Measurements from ENCODE around the gene ABCC4. TPM values are rescaled to one million over a fixed set of nuclear protein-coding genes. Genes with fewer than 3 reads are reported as not detected.

Gene ABCC4
- total RNA-seq, 1 donor = 21.4 TPM

GRCh38 chr13:95027638-95028037 is 273.6 kb downstream of the ABCC4 start:
- no peak for DNase-seq (ENCODE audit: low read depth)
- no peak overlapping the region for H3K4me3 ChIP-seq (ENCODE audit: low read depth, low read length)
- TF ChIP-seq CTCF (IDR thresholded peaks at IDR 0.05; ENCODE audit: insufficient read depth, low read length) = no peak

- H3K4me3 ChIP-seq (ENCODE audit: low read depth, low read length) = no peak overlapping the region
- no peak for DNase-seq (ENCODE audit: low read depth)
- no peak for TF ChIP-seq CTCF (IDR thresholded peaks at IDR 0.05; ENCODE audit: insufficient read depth, low read length)
Measured at GRCh38 chr13:95025116-95025515, 276.1 kb downstream of the ABCC4 start.

GRCh38 chr13:95023405-95023804 is 277.8 kb downstream of the ABCC4 start:
- no peak for TF ChIP-seq CTCF (IDR thresholded peaks at IDR 0.05; ENCODE audit: insufficient read depth, low read length)
- H3K4me3 ChIP-seq (ENCODE audit: low read depth, low read length) = no peak overlapping the region
- no peak for DNase-seq (ENCODE audit: low read depth)

GRCh38 chr13:95020298-95020987 is 280.8 kb downstream of the ABCC4 start:
- no peak overlapping the region for H3K4me3 ChIP-seq (ENCODE audit: low read depth, low read length)
- TF ChIP-seq CTCF (IDR thresholded peaks at IDR 0.05; ENCODE audit: insufficient read depth, low read length) = no peak
- peak; percentile 11 for DNase-seq (ENCODE audit: low read depth)

GRCh38 chr13:95019886-95020285 is 281.4 kb downstream of the ABCC4 start:
- no peak for TF ChIP-seq CTCF (IDR thresholded peaks at IDR 0.05; ENCODE audit: insufficient read depth, low read length)
- H3K4me3 ChIP-seq (ENCODE audit: low read depth, low read length) = no peak overlapping the region
- no peak for DNase-seq (ENCODE audit: low read depth)

- H3K4me3 ChIP-seq (ENCODE audit: low read depth, low read length) = no peak overlapping the region
- no peak for DNase-seq (ENCODE audit: low read depth)
- TF ChIP-seq CTCF (IDR thresholded peaks at IDR 0.05; ENCODE audit: insufficient read depth, low read length) = no peak
Measured at GRCh38 chr13:95007322-95007721, 293.9 kb downstream of the ABCC4 start.

- H3K4me3 ChIP-seq (ENCODE audit: low read depth, low read length) = no peak overlapping the region
- no peak for TF ChIP-seq CTCF (IDR thresholded peaks at IDR 0.05; ENCODE audit: insufficient read depth, low read length)
- DNase-seq (ENCODE audit: low read depth) = no peak
Measured at GRCh38 chr13:95005300-95005699, 296.0 kb downstream of the ABCC4 start.

Measured in fibroblast of the aortic adventitia (primary cell).